ENCODE data around the gene ANKDD1A.

GRCh38 chr15:64905119-64905831 lies 6.4 kb upstream of the ANKDD1A start:
- TF ChIP-seq, protein P1, sequence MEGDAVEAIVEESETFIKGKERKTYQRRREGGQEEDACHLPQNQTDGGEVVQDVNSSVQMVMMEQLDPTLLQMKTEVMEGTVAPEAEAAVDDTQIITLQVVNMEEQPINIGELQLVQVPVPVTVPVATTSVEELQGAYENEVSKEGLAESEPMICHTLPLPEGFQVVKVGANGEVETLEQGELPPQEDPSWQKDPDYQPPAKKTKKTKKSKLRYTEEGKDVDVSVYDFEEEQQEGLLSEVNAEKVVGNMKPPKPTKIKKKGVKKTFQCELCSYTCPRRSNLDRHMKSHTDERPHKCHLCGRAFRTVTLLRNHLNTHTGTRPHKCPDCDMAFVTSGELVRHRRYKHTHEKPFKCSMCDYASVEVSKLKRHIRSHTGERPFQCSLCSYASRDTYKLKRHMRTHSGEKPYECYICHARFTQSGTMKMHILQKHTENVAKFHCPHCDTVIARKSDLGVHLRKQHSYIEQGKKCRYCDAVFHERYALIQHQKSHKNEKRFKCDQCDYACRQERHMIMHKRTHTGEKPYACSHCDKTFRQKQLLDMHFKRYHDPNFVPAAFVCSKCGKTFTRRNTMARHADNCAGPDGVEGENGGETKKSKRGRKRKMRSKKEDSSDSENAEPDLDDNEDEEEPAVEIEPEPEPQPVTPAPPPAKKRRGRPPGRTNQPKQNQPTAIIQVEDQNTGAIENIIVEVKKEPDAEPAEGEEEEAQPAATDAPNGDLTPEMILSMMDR (IDR thresholded peaks at IDR 0.05) = peak in 2 of 3 experiments; percentile 58 to 59
- no peak for TF ChIP-seq POLR2A (IDR thresholded peaks at IDR 0.05)

Data from testis (tissue), 2 donors.